ENCODE results near the gene IFI6. TPM values are rescaled to one million over a fixed set of nuclear protein-coding genes. Genes with fewer than 3 reads are reported as not detected.

The IFI6 gene
- total and polyA plus RNA-seq, 3 donors from 2014 or later: 88.9 to 288 (median 120) TPM

GRCh38 chr1:27672750-27673112, 739 bp upstream of the IFI6 start:
- Histone ChIP-seq H3K27ac (peak overlapping the region; percentile 16 to 89), H3K36me3 (ENCODE audit: low read depth, missing control alignments) (no peaks in the 10 kb centered on the region), H3K4me1 (peaks cover 20% of the 10 kb centered on the region), H3K27me3 (no peaks in the 10 kb centered on the region), H3K9me3 (no peaks in the 10 kb centered on the region), H3K4me3 (no peak overlapping the region)
- TF ChIP-seq CTCF (IDR thresholded peaks at IDR 0.05): no peak
- TF ChIP-seq POLR2A (IDR thresholded peaks at IDR 0.05): no peak
- intact Hi-C loops (cut with DNase I; ENCODE audit: low total_unique reads): loop anchor here (10.0 kb wide), 1 partner anchor 162 kb away; the partner anchor contains the start of gene PPP1R8
- DNase-seq: no peak

GRCh38 chr1:27669876-27670275, 2.1 kb downstream of the IFI6 start:
- intact Hi-C loops (cut with DNase I; ENCODE audit: low total_unique reads): loop anchor here (10.0 kb wide), 2 partner anchors 55 to 165 kb away; partner anchors contain the start of gene PPP1R8
- no peak for TF ChIP-seq POLR2A (IDR thresholded peaks at IDR 0.05)
- no peak for TF ChIP-seq CTCF (IDR thresholded peaks at IDR 0.05)
- Histone ChIP-seq H3K27me3 (no peaks in the 10 kb centered on the region), H3K36me3 (ENCODE audit: low read depth, missing control alignments) (no peaks in the 10 kb centered on the region), H3K9me3 (no peaks in the 10 kb centered on the region), H3K27ac (peak overlapping the region in 1 of 2 donors; percentile 83), H3K4me1 (peaks cover 20% of the 10 kb centered on the region), H3K4me3 (peak overlapping the region in 1 of 2 donors; percentile 37)
- DNase-seq: peak; percentile 9
- 59 to 61% methylated on average over 4 of the region's 4 CpGs for WGBS, 2 donors

- no peaks in the 10 kb centered on the region for H3K27me3 ChIP-seq
- intact Hi-C loops (cut with DNase I; ENCODE audit: low total_unique reads): loop anchor here (10.0 kb wide), 1 partner anchor 54 kb away; no protein-coding TSS in a partner anchor
- H3K27ac ChIP-seq: peak overlapping the region; percentile 61 to 83
- peak; percentile 80 to 96 (median 94) for TF ChIP-seq CTCF (IDR thresholded peaks at IDR 0.05)
- TF ChIP-seq POLR2A (IDR thresholded peaks at IDR 0.05): no peak
- 9 to 12% methylated on average over 33 to 36 of the region's 36 CpGs for WGBS, 2 donors
- peak overlapping the region; percentile 37 to 43 for H3K4me3 ChIP-seq
- peaks cover 20% of the 10 kb centered on the region for H3K4me1 ChIP-seq
- peak; percentile 89 for DNase-seq
- no peaks in the 10 kb centered on the region for H3K36me3 ChIP-seq (ENCODE audit: low read depth, missing control alignments)
- H3K9me3 ChIP-seq: no peaks in the 10 kb centered on the region
Observed at GRCh38 chr1:27668808-27669723, 2.9 kb downstream of the IFI6 start.

GRCh38 chr1:27668121-27668807, 3.7 kb downstream of the IFI6 start:
- WGBS, 2 donors: 45 to 71% methylated on average over 6 to 41 of the region's 42 CpGs
- Histone ChIP-seq H3K27ac (no peak overlapping the region), H3K4me1 (peaks cover 20% of the 10 kb centered on the region), H3K36me3 (ENCODE audit: low read depth, missing control alignments) (no peaks in the 10 kb centered on the region), H3K4me3 (no peak overlapping the region), H3K9me3 (no peaks in the 10 kb centered on the region), H3K27me3 (no peaks in the 10 kb centered on the region)
- TF ChIP-seq CTCF (IDR thresholded peaks at IDR 0.05) (no peak), POLR2A (IDR thresholded peaks at IDR 0.05) (no peak)
- DNase-seq: no peak
- intact Hi-C loops (cut with DNase I; ENCODE audit: low total_unique reads): loop anchor here (10.0 kb wide), 1 partner anchor 53 kb away; no protein-coding TSS in a partner anchor

Data from testis (tissue), 3 donors.